HepG2 (cell line): ENCODE results near the gene DPY19L3. TPM values are rescaled to one million over a fixed set of nuclear protein-coding genes. Genes with fewer than 3 reads are reported as not detected.

Source experiments
- AGO2 ChIP-seq: fragments of 200-400 bp; formaldehyde crosslinking; optimal IDR thresholded peaks from 2 replicates; pipeline ENCODE3; 2017; ENCODE audit warnings: mild to moderate bottlenecking, low read depth, low read length, moderate library complexity
- FOSL2 ChIP-seq: sonication (generic); formaldehyde crosslinking; IDR thresholded peaks from 2 replicates; pipeline ENCODE4 v1.4.0; 2020; ENCODE audit warnings: missing genetic modification reagents
- HNF1B ChIP-seq: sonication (generic); formaldehyde crosslinking; IDR thresholded peaks from 2 replicates; pipeline ENCODE4 v1.5.1; 2020; ENCODE audit warnings: mild to moderate bottlenecking, moderate library complexity, missing genetic modification reagents
- KMT2B ChIP-seq: IDR thresholded peaks from 2 replicates; pipeline ENCODE4 v1.6.1; 2016; ENCODE audit warnings: missing genetic modification reagents, missing compliant biosample characterization
- NFATC3 ChIP-seq: sonication (generic); formaldehyde crosslinking; IDR thresholded peaks from 2 replicates; pipeline ENCODE4 v1.5.1; 2020; ENCODE audit warnings: mild to moderate bottlenecking, missing genetic modification reagents
- NKX3-1 ChIP-seq: sonication (generic); formaldehyde crosslinking; IDR thresholded peaks from 2 replicates; pipeline ENCODE4 v1.5.0; 2020; ENCODE audit warnings: missing genetic modification reagents
- RAD51 ChIP-seq: fragments of 450-650 bp; IDR thresholded peaks from 2 replicates; pipeline ENCODE4 v1.6.1; 2016; ENCODE audit warnings: borderline replicate concordance
- REPIN1 ChIP-seq: sonication (generic); formaldehyde crosslinking; IDR thresholded peaks from 2 replicates; pipeline ENCODE4 v1.8.0; 2022; ENCODE audit warnings: missing genetic modification reagents, low read depth, mild to moderate bottlenecking, borderline replicate concordance
- polyA plus RNA-seq, 8 experiments: library from polyadenylated mRNA; depleted of rRNA in 3 of 8; stranded (reverse) in 7 of 8; unstranded in 1 of 8; fragments of >200 nt; fragmentation: Illumina TruSeq in 4 of 8; extraction: Trizol in 4 of 8; gene quantifications; 2 replicates each; pipeline versions ENCODE4 v1.2.1 to v1.2.3, GENCODE V29; 2011 to 2016; ENCODE audit warnings: low read depth in 4 of 8, missing spikeins in 1 of 8, mixed read lengths in 1 of 8; ENCODE audit not compliant: insufficient read depth in 1 of 8
- total RNA-seq, 5 experiments: library from RNA; depleted of rRNA; stranded (reverse); fragments of >200 nt; fragmentation: Illumina TruSeq; extraction: Trizol; gene quantifications; 2 replicates each; pipeline ENCODE4 v1.2.3, GENCODE V29; 2016; ENCODE audit warnings: low read depth in 1 of 5
- TF ChIP-seq, protein P1 (sequence below), 2 experiments: fragments of 450-650 bp in 1 of 2; sonication (generic) in 1 of 2; formaldehyde crosslinking in 1 of 2; IDR thresholded peaks; 2 replicates each; pipeline versions ENCODE4 v1.6.1 to v1.8.0; 2016 to 2022; ENCODE audit warnings: antibody characterized with exemption in 1 of 2, mild to moderate bottlenecking in 1 of 2, missing genetic modification reagents in 1 of 2

DPY19L3 gene
- total and polyA plus RNA-seq, 2 of the 13 experiments (the other 11 are each of a cell fraction or from before 2014, with no cell fraction given) = 21.6 to 25.2 TPM

GRCh38 chr19:32457571-32458158, 52.1 kb downstream of the DPY19L3 start (continued):
- TF ChIP-seq, protein P1, sequence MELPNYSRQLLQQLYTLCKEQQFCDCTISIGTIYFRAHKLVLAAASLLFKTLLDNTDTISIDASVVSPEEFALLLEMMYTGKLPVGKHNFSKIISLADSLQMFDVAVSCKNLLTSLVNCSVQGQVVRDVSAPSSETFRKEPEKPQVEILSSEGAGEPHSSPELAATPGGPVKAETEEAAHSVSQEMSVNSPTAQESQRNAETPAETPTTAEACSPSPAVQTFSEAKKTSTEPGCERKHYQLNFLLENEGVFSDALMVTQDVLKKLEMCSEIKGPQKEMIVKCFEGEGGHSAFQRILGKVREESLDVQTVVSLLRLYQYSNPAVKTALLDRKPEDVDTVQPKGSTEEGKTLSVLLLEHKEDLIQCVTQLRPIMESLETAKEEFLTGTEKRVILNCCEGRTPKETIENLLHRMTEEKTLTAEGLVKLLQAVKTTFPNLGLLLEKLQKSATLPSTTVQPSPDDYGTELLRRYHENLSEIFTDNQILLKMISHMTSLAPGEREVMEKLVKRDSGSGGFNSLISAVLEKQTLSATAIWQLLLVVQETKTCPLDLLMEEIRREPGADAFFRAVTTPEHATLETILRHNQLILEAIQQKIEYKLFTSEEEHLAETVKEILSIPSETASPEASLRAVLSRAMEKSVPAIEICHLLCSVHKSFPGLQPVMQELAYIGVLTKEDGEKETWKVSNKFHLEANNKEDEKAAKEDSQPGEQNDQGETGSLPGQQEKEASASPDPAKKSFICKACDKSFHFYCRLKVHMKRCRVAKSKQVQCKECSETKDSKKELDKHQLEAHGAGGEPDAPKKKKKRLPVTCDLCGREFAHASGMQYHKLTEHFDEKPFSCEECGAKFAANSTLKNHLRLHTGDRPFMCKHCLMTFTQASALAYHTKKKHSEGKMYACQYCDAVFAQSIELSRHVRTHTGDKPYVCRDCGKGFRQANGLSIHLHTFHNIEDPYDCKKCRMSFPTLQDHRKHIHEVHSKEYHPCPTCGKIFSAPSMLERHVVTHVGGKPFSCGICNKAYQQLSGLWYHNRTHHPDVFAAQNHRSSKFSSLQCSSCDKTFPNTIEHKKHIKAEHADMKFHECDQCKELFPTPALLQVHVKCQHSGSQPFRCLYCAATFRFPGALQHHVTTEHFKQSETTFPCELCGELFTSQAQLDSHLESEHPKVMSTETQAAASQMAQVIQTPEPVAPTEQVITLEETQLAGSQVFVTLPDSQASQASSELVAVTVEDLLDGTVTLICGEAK (IDR thresholded peaks at IDR 0.05) = no peak
- TF ChIP-seq, protein P1 (CRISPR knock-in tag; IDR thresholded peaks at IDR 0.05) = no peak
- TF ChIP-seq NKX3-1 (CRISPR knock-in tag) (no peak), HNF1B (no peak), NFATC3 (CRISPR knock-in tag) (no peak), RAD51 (no peak), REPIN1 (CRISPR knock-in tag) (no peak), AGO2 (no peak), FOSL2 (CRISPR knock-in tag) (no peak), KMT2B (CRISPR knock-in tag) (no peak)
